HL-60/S4 treated with retinoic acid at 250 ng/mL for 4 days and 3 days (cell line): ENCODE measurements around the gene POLR3B.
"Not testable (repeated sequence)": the region's sequence is repeated elsewhere in the genome, so short reads cannot be mapped to it uniquely, and the experiment has no call there.

Experiments used
- in situ Hi-C: fragments of 300-500 bp; cut with MboI; formaldehyde crosslinking; loops from 2 replicates; pipeline ENCODE4 v1.7.0; 2022; ENCODE audit warnings: low sequenced_read_pairs

The POLR3B gene

DNA sequence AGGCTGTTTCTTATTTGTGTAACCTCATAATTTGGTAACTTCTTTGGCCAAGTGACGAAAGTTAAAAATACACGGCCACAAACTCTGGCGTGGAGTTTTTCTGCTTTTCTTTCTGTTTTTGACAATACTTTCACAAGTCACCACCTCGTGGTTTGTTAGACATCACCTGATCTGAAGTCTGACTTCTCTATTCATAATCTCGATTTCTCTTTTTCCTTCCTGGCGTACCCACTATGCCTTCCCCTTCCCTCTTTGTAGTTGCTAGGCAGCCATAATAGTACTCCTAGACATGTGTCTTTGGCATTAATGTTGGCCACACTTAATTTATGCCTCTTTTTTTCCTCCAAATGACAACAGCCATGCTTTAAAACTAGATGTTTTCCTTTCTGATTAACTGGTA, 97.6 kb downstream of the POLR3B start:
- in situ Hi-C loops = no loop called here

DNA sequence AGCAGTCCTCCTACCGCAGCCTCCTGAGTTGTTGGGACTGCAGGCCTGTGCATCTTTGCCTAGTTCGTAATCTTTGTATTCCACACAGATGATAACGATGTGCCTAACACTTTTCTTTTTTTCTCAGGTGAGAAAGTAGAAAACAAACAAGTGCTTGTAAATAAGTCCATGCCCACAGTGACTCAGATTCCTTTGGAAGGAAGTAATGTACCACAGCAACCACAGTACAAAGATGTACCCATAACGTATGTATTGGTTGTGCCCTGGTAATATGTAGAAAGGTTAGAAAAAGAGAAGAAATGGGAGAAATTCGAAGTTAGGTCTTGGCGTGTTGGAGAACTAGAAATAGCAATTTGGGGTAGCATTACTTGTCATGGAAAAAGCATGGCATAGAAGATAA, 101.6 kb downstream of the POLR3B start:
- in situ Hi-C loops = no loop called here

DNA sequence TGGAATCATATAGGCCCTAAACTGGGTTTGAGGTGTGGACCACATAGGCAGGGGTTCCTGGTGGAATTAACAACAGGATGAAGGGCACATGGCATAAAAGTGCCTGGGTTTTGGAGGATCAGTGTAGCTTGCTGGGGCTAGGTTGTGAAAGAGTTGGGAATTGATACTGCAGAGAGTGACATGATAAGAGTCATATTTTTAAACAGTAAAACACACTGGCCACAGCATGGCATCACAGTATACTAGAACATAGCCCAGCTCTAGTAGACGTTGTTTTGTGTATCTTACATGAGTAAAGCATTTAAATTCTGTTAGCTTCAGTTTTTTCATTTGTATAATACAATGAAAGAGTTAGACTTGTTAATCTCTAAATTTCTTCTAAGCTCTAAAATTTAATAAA, 102.0 kb downstream of the POLR3B start:
- in situ Hi-C loops = no loop called here

- in situ Hi-C loops = no loop called here
Measured at GRCh38 chr12:106461730-106462129, 104.2 kb downstream of the POLR3B start.

- in situ Hi-C loops = not testable (repeated sequence)
Measured at GRCh38 chr12:106465605-106466004, 108.1 kb downstream of the POLR3B start.

DNA sequence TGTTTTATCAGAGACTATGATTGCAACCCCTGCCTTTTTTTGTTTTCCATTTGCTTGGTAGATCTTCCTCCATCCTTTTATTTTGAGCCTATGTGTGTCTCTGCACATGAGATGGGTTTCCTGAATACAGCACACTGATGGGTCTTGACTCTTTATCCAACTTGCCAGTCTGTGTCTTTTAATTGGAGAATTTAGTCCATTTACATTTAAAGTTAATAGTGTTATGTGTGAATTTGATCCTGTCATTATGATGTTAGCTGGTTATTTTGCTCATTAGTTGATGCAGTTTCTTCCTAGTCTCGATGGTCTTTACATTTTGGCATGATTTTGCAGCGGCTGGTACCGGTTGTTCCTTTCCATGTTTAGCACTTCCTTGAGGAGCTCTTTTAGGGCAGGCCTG, 118.1 kb downstream of the POLR3B start:
- in situ Hi-C loops = not testable (repeated sequence)

DNA sequence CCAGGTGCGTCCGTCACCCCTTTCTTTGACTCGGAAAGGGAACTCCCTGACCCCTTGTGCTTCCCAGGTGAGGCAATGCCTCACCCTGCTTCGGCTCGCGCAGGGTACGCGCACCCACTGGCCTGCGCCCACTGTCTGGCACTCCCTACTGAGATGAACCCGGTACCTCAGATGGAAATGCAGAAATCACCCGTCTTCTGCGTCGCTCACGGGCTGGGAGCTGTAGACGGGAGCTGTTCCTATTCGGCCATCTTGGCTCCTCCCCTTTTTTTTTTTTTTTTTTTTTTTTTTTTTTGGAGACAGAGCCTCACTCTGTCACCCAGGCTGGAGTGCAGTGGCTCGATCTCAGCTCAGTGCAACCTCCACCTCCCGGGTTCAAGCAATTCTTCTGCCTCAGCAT, 120.1 kb downstream of the POLR3B start:
- in situ Hi-C loops = not testable (repeated sequence)

DNA sequence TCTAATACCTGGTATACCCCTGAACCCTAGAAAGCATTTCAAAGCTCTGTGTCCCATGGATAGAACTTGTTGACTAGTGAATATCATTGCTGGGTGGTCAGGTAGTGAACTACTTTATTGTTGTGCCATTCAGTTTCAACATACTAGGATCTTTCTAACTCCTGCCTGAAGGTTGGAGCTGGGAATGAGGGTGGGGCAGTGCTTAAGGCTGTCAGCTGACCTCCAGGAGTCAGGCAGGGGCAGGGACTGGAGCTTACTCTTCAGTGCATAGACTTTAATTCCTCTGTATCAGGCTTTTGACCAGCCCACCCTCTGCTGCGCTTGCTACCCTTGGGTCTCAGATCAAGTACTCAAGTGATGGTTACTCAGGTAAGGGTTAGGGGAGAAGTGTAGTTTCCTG, 122.7 kb downstream of the POLR3B start:
- in situ Hi-C loops = no loop called here

DNA sequence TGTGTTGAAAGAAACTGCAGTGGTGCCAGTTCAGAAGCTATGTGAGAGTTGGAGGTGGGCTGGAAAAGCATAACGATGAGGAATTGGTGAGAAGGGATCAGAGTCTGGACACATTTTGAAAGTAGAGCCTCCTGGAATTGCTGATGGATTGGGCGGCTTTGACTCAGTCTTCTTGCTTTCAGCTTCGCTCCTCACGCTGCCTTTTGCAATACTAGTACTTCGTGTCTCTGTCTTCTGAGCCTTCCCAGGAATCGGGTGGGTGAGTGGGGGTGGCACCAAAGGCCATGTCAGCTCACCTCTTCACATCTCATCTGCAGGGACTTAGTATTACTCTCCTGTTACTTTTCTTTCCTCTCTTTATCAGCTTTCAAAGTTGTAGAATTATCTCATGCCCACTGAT, 123.7 kb downstream of the POLR3B start:
- in situ Hi-C loops = no loop called here

DNA sequence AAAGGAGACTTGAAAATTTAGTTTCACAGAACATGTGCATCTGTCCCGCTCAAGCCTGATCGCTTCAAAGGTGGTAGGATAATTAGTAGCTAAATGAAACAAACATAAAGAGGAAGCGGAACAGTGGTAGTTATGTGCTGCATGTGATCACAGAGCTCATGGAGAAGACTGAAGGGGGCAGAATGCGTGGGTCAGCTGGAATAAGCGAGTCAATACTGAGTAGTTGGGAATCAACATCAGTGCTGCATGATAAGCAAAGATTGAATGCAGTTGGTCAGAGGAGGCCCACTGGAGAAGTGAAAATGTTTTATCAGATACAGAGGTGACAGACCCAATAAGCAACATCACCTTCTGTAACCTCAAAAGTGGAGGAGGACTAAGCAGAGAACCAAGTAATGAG, 130.1 kb downstream of the POLR3B start:
- in situ Hi-C loops = no loop called here

GRCh38 chr12:106488884-106489283, 131.3 kb downstream of the POLR3B start:
- in situ Hi-C loops = no loop called here

DNA sequence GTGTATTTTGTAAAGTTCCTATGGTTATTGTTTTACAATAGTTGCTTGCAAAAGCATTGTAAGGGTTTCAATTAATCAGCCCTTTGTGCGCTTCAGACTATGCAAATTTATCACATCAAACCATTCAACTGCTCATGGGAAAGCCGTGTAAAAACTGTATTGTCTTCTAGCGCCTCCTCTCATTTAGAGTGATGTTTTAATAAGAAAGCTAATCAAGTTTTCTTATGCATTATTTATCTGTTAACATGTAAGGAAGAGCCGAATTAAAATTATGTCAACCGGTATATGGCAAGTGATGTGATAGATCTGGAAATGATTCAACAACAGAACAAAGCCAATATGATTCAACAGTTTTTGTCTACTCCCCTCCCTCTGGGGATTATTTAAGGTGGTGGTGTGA, 132.7 kb downstream of the POLR3B start:
- in situ Hi-C loops = no loop called here

- in situ Hi-C loops = no loop called here
Measured at GRCh38 chr12:106492857-106493256, 135.3 kb downstream of the POLR3B start.

DNA sequence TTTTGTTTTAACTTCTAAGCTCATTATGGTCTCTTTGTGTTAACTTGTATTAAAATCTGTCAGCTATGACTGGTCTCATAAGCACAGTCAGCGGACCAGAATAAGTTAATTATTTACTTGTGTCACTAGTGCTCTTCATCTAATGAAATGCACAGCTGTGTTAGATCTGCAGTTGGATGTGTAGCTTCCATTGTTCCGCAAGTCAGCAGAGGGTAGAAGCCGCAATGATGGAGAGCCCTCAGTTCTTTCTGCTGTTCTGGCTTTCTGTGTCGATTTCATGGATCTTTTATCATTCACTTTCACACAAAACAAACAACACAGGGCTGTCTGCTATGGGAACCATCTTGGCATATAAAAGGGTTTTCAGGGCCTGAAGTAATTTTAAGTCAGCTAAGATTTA, 136.0 kb downstream of the POLR3B start:
- in situ Hi-C loops = no loop called here

DNA sequence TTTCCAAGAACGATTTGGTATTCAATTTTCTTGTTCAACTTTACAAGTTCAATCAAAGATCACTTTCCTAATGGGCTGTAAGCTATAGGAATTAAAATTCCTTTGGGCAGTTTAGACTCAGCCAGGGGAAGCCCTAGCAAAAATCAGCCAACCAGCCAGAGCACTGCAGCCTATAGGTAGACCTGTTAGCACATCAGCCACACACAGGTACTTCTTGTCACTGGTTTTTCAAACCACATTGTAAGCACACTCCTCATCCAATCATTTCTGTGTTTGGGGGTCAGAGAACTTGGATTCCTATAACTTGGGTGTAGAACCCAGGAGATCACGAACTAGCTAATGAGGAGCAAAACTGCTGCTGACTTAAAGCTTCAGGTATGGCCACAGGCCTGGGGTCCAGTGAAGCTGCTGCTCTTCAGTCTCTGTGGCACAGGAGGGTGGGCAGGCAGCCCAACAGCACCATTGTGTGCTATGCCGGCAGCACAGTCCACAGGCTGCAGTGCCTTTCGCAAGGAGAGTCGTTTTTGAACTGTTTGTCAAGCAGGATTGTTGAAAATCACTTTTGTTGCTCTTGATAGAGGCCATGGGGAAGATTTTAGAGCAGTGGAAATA, 137.9 kb downstream of the POLR3B start:
- in situ Hi-C loops = no loop called here

- in situ Hi-C loops = no loop called here
Measured at GRCh38 chr12:106498056-106498455, 140.5 kb downstream of the POLR3B start.

DNA sequence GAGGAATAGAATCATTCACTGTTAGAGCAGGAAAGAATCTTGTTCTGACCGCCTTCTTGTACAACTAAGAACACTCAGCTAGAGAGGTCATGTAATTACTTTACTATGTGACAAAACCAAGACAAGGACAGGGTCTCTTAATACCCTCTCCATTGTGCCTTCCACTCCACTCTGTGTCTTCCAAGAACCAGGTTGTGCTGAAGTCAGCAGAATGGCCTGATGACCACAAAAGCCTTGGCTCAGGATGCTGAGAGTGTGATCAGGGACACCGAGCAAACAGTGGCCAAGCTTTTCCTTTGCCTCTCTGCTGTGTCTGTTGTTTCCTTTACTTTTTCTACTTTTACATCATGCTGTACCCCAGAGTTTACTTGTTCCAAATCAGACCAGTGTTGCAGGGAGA, 142.1 kb downstream of the POLR3B start:
- in situ Hi-C loops = no loop called here

DNA sequence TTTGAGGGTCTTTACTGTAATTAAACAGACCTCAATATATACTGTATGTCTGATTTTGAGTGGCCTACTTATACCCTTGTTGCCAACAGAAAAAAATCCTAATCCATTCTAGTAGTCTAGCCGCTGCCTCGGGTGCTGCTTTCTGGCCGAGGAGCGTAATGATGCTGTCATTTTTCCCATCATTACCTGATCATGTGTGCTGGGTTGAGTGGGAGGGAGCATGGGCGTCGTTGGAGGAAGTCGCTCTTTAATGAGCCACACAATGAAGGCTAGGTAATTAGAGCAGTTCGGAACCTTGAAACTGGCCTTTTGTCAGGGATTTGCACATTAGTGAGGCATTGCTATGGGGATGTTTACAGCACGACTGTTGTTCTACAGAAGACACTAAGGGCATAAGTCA, 149.1 kb downstream of the POLR3B start:
- in situ Hi-C loops = no loop called here

DNA sequence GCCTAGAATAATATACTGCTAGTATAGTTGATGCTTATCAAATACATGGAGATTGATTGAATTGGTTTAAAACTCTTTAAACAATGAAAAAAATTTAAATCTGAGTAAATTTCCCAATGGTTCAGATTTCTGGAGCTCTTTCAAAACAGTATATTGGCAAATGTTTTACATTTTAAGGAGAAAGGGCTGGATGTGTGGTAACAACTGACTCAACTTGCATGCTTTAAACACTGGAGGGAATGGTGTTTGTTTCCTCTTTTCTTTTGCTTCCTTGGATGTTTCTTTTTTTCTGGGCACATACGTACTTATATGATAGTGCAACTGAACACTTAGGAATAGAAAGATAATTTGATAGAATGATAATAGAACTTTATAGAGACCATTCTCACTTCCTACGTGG, 151.4 kb downstream of the POLR3B start:
- in situ Hi-C loops = no loop called here

- in situ Hi-C loops = no loop called here
Measured at GRCh38 chr12:106511365-106511764, 153.8 kb downstream of the POLR3B start.

DNA sequence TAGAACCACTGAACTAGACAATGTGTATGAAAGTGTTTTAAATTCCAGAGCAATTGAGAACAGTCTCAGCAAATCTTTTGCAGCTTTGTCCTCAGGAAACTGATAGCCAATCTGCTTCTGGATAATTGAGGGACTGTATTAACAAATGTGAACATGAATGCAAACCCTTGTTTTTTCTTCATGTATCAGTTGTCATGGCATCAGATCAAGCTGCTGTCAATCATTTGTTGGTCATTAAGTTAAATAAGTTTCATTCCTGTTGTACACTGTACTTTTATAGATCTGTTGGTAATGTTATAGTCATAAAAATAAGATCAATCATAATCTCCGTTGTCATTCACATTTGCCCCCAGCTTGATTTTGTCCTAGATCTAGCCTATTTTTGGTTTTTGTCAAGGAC, 159.8 kb downstream of the POLR3B start:
- in situ Hi-C loops = no loop called here

DNA sequence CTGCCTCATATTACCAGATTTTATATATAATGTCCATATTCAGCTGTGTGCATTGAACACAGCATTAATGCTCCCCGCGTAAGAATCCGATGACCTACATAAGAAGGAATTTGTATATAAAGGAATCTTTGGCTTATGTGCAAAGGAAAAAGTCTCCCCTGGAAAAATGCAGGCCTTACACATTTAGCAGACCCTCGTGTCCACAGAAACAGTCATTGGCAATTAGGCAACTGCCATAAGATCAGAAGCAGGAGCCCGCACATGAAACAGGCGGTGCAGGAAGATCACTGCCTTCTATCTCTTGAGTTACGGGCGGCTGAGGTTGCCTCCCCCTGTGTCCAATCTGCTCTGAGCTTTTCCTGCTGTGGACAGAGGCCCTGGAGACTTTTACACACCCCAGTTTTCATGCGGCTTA, 162.1 kb downstream of the POLR3B start:
- in situ Hi-C loops = no loop called here

GRCh38 chr12:106521901-106522300, 164.4 kb downstream of the POLR3B start:
- in situ Hi-C loops = no loop called here

- in situ Hi-C loops = no loop called here
Measured at GRCh38 chr12:106522708-106523107, 165.2 kb downstream of the POLR3B start.
